ENCODE results near the gene LEMD3. TPM values are rescaled to one million over a fixed set of nuclear protein-coding genes. Genes with fewer than 3 reads are reported as not detected.

Gene LEMD3
- total and polyA plus RNA-seq, 2 experiments from 2014 or later, result 17.3 to 82.1 TPM

GRCh38 chr12:65232476-65233077, 63.2 kb downstream of the LEMD3 start:
- DNase-seq (ENCODE audit: low read depth in 1 of 2, low spot score in 1 of 2), result peak in 1 of 2 donors; percentile 44
- peak; percentile 36 for TF ChIP-seq CTCF (IDR thresholded peaks at IDR 0.05; ENCODE audit: low read depth, low read length)
- Histone ChIP-seq H3K36me3 (peaks cover 3% of the 10 kb centered on the region), H3K4me3 (no peak overlapping the region), H3K27ac (no peak overlapping the region), H3K4me1 (ENCODE audit: low read depth) (peaks cover 2% of the 10 kb centered on the region), H3K9me3 (ENCODE audit: low read depth) (no peaks in the 10 kb centered on the region), H3K27me3 (no peaks in the 10 kb centered on the region)

GRCh38 chr12:65237153-65237552, 67.8 kb downstream of the LEMD3 start:
- TF ChIP-seq CTCF (IDR thresholded peaks at IDR 0.05; ENCODE audit: low read depth, low read length), result no peak
- no peak for DNase-seq (ENCODE audit: low read depth in 1 of 2, low spot score in 1 of 2)
- H3K27ac ChIP-seq, result no peak overlapping the region
- H3K27me3 ChIP-seq, result no peaks in the 10 kb centered on the region
- H3K4me1 ChIP-seq (ENCODE audit: low read depth), result peaks cover 4% of the 10 kb centered on the region
- peaks cover 17% of the 10 kb centered on the region for H3K36me3 ChIP-seq
- no peaks in the 10 kb centered on the region for H3K9me3 ChIP-seq (ENCODE audit: low read depth)
- H3K4me3 ChIP-seq, result no peak overlapping the region

- no peak for DNase-seq (ENCODE audit: low read depth in 1 of 2, low spot score in 1 of 2)
- Histone ChIP-seq H3K4me3 (no peak overlapping the region), H3K9me3 (ENCODE audit: low read depth) (no peaks in the 10 kb centered on the region), H3K4me1 (ENCODE audit: low read depth) (peaks cover 4% of the 10 kb centered on the region), H3K27ac (no peak overlapping the region), H3K36me3 (peaks cover 29% of the 10 kb centered on the region), H3K27me3 (no peaks in the 10 kb centered on the region)
- TF ChIP-seq CTCF (IDR thresholded peaks at IDR 0.05; ENCODE audit: low read depth, low read length), result no peak
These were observed 69.2 kb downstream of the LEMD3 start for GRCh38 chr12:65238609-65239008.

GRCh38 chr12:65248656-65249633, 79.6 kb downstream of the LEMD3 start:
- DNase-seq (ENCODE audit: low read depth in 1 of 2, low spot score in 1 of 2), result no peak
- Histone ChIP-seq H3K27me3 (no peaks in the 10 kb centered on the region), H3K4me1 (ENCODE audit: low read depth) (no peaks in the 10 kb centered on the region), H3K27ac (no peak overlapping the region), H3K36me3 (peaks cover 13% of the 10 kb centered on the region), H3K4me3 (no peak overlapping the region), H3K9me3 (ENCODE audit: low read depth) (no peaks in the 10 kb centered on the region)
- TF ChIP-seq CTCF (IDR thresholded peaks at IDR 0.05; ENCODE audit: low read depth, low read length), result no peak

- Histone ChIP-seq H3K4me1 (ENCODE audit: low read depth) (no peaks in the 10 kb centered on the region), H3K27ac (no peak overlapping the region), H3K27me3 (no peaks in the 10 kb centered on the region), H3K9me3 (ENCODE audit: low read depth) (no peaks in the 10 kb centered on the region), H3K4me3 (no peak overlapping the region), H3K36me3 (no peaks in the 10 kb centered on the region)
- no peak for TF ChIP-seq CTCF (IDR thresholded peaks at IDR 0.05; ENCODE audit: low read depth, low read length)
- DNase-seq (ENCODE audit: low read depth in 1 of 2, low spot score in 1 of 2), result no peak
These were observed 83.1 kb downstream of the LEMD3 start for GRCh38 chr12:65252515-65252914.
